A549 treated with DMSO at 1 μM for 4 hours (cell line): Measurements from ENCODE around the gene PTGFRN. TPM values are rescaled to one million over a fixed set of nuclear protein-coding genes. Genes with fewer than 3 reads are reported as not detected.

ENCODE experiments used
- total RNA-seq: library from RNA; stranded (reverse); fragments of 200-300 nt; extraction: Qiagen RNA extraction; gene quantifications from 5 replicates; pipeline ENCODE4 v1.2.3, GENCODE V29; 2022; ENCODE audit warnings: low read depth

The PTGFRN gene
- 16.0 to 21.3 TPM (median 18.4 TPM) in 5 replicates for total RNA-seq

GRCh38 chr1:116909512-116910378 is at the start of gene PTGFRN:
Gene PTGFRN (plus strand): TSS chr1:116909916. CDS start chr1:116910204, 288 bp downstream.

GRCh38 chr1:117001254-117001927 is 91.7 kb downstream of the PTGFRN start, which contains the start of gene CD101:
Gene CD101 (plus strand): TSS chr1:117001760. CDS start chr1:117001818, 58 bp downstream.

Other genes with a start within 250 kb of the PTGFRN start
- gene IGSF3, start 242.2 kb upstream of the PTGFRN start, total RNA-seq: 19.0 to 26.5 TPM (median 23.3 TPM) in 5 replicates
- not detected in 5 replicates for gene CD2, start 155.5 kb upstream of the PTGFRN start, total RNA-seq
- 0.19 to 0.56 TPM (median 0.38 TPM) in 5 replicates for gene CD101, start 91.8 kb downstream of the PTGFRN start, total RNA-seq
- 16.7 to 27.4 TPM (median 24.3 TPM) in 5 replicates for gene TTF2, start 150.4 kb downstream of the PTGFRN start, total RNA-seq
- gene TRIM45, start 211.8 kb downstream of the PTGFRN start, total RNA-seq: 1.1 to 1.5 TPM (median 1.3 TPM) in 5 replicates